Osteoblast (primary cell): Measurements from ENCODE around the gene SNRPF. TPM values are rescaled to one million over a fixed set of nuclear protein-coding genes. Genes with fewer than 3 reads are reported as not detected.

Experiments
- DNase-seq: peaks from one replicate; pipeline ENCODE4 v3.0.0; 2011; ENCODE audit warnings: low spot score, mixed read lengths; ENCODE audit not compliant: insufficient read length; ENCODE audit errors: missing footprints
- H2AFZ ChIP-seq: 2 replicates; pipeline ENCODE4 v1.6.0; 2011; ENCODE audit warnings: mild to moderate bottlenecking, low read length
- H3K27ac ChIP-seq: 2 replicates; pipeline ENCODE4 v1.5.1; 2011; ENCODE audit warnings: mild to moderate bottlenecking, low read depth, low read length, moderate library complexity
- H3K27me3 ChIP-seq: 2 replicates; pipeline ENCODE4 v1.6.0; 2012; ENCODE audit warnings: mild to moderate bottlenecking, control low read depth, inconsistent platforms, low read length, moderate library complexity; ENCODE audit not compliant: insufficient read depth
- H3K36me3 ChIP-seq: 2 replicates; pipeline ENCODE4 v1.5.1; 2011; ENCODE audit warnings: mild to moderate bottlenecking, low read length, control low read depth, moderate library complexity; ENCODE audit not compliant: insufficient read depth
- H3K4me1 ChIP-seq: 2 replicates; pipeline ENCODE4 v1.5.1; 2011; ENCODE audit warnings: mild to moderate bottlenecking, low read length, control low read depth, moderate library complexity; ENCODE audit not compliant: insufficient read depth
- H3K4me2 ChIP-seq: 2 replicates; pipeline ENCODE4 v1.6.0; 2011; ENCODE audit warnings: mild to moderate bottlenecking, low read length; ENCODE audit not compliant: insufficient read depth
- H3K4me3 ChIP-seq: fragments of 200-600 bp; sonication (generic); 3 replicates; pipeline ENCODE4 v1.5.1; 2012; ENCODE audit warnings: mild to moderate bottlenecking, low read length, inconsistent platforms; ENCODE audit not compliant: insufficient read depth
- H3K79me2 ChIP-seq: 2 replicates; pipeline ENCODE4 v1.6.0; 2012; ENCODE audit warnings: mild to moderate bottlenecking, low read length, control low read depth, inconsistent platforms; ENCODE audit not compliant: insufficient read depth
- H3K9me3 ChIP-seq: 2 replicates; pipeline ENCODE4 v1.5.1; 2011; ENCODE audit warnings: low read depth, low read length, control low read depth
- H4K20me1 ChIP-seq: 2 replicates; pipeline ENCODE4 v1.6.0; 2012; ENCODE audit warnings: mild to moderate bottlenecking, low read length, control low read depth; ENCODE audit not compliant: insufficient read depth
- CTCF ChIP-seq: IDR thresholded peaks from 2 replicates; pipeline ENCODE4 v1.5.1; 2011; ENCODE audit warnings: mild to moderate bottlenecking, low read depth, low read length, moderate library complexity; ENCODE audit errors: extremely low read depth
- total RNA-seq: library from RNA; depleted of rRNA; stranded (reverse); fragments of >200 nt; gene quantifications from 2 replicates; pipeline ENCODE4 v1.2.3, GENCODE V29; 2012

The SNRPF gene
- total RNA-seq, 1 donor = 6.2 TPM

- peak; percentile 76 for TF ChIP-seq CTCF
- no peaks in the 10 kb centered on the region for H3K79me2 ChIP-seq
- no peak overlapping the region for H3K4me2 ChIP-seq
Observed at GRCh38 chr12:95815632-95816212, 43.0 kb upstream of the SNRPF start.

DNA sequence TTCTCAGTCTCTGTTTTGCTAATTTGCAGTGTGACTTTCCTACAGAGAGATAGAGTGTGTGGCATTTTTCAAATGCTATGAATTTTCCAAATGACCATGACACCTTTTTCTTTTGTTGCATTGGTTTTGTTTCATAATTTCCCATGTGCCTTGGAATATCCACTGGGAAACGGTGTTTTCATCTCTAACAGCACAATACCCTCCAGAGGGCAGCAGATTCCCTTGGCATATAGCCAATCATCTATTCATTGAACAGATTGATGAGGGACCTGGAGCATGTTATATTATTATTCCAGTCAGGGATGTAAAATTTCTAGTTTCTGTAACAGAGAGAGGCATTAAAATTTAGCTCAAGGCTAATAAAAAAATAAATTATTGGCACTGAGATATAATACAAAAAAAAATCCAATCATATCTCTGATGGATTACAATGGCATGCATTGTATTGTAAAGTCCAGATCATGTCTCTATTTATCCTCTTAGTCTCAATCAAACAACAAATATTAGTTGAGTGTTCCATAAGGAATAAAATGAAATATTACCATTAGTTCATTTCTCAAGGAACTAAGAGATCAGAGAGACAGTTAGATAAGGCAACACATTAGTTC, 38.6 kb upstream of the SNRPF start:
- H3K27ac ChIP-seq = no peak overlapping the region
- H3K79me2 ChIP-seq = no peaks in the 10 kb centered on the region
- H3K4me2 ChIP-seq = no peak overlapping the region
- peak; percentile 66 for DNase-seq
- TF ChIP-seq CTCF = peak; percentile 74
- no peaks in the 10 kb centered on the region for H3K36me3 ChIP-seq
- peaks cover 23% of the 10 kb centered on the region for H3K27me3 ChIP-seq
- H4K20me1 ChIP-seq = no peaks in the 10 kb centered on the region
- H3K4me1 ChIP-seq = no peaks in the 10 kb centered on the region
- H2AFZ ChIP-seq = no peak overlapping the region
- H3K4me3 ChIP-seq = no peak overlapping the region
- H3K9me3 ChIP-seq = no peaks in the 10 kb centered on the region

More at GRCh38 chr12:95815632-95816212, 43.0 kb upstream of the SNRPF start:
- Histone ChIP-seq H3K4me1 (no peaks in the 10 kb centered on the region), H3K36me3 (no peaks in the 10 kb centered on the region), H4K20me1 (no peaks in the 10 kb centered on the region), H2AFZ (no peak overlapping the region), H3K27me3 (no peaks in the 10 kb centered on the region), H3K4me3 (no peak overlapping the region), H3K27ac (no peak overlapping the region), H3K9me3 (no peaks in the 10 kb centered on the region)
- DNase-seq = no peak

GRCh38 chr12:95829395-95829794, 29.4 kb upstream of the SNRPF start:
- Histone ChIP-seq H3K4me2 (no peak overlapping the region), H3K27me3 (peaks cover 52% of the 10 kb centered on the region), H3K27ac (no peak overlapping the region), H3K4me1 (peaks cover 4% of the 10 kb centered on the region), H3K36me3 (no peaks in the 10 kb centered on the region), H3K79me2 (no peaks in the 10 kb centered on the region), H2AFZ (no peak overlapping the region), H3K9me3 (no peaks in the 10 kb centered on the region), H4K20me1 (no peaks in the 10 kb centered on the region), H3K4me3 (no peak overlapping the region)
- no peak for DNase-seq
- TF ChIP-seq CTCF = no peak

DNA sequence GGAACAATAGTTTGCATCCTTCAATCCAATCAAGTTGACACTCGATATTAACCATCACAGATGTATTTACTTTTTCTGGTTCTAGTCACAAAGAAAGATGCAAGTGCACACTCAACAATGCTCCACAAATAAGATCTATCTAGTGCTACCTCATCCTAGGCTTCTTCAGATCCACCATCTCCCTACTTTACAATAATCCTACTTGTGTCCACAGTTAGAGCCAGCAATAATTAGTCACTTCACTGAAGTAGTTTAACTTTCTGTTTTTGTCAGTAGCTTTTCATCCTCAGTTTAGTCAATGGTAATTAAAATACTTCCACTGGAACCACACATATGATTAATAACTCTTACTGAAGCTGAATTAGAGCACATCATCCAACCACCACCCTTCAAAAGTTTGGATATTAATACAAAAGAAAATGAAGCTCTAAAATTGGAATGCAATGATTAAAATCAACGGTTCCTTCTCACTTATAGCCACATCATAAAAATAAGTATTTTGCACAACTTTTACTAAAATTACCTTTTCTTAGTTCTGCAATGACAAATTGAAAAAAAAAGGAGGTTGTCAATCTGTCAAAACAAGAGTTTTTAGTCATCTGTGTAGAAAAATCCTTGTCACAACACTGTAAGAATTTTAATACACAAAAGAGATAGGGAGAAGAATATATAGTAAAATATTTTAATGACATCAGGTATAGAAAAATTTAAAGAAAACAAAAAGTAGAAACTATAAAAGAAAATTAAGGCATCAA, 28.2 kb upstream of the SNRPF start:
- no peak for TF ChIP-seq CTCF
- Histone ChIP-seq H3K36me3 (no peaks in the 10 kb centered on the region), H2AFZ (no peak overlapping the region), H3K27ac (no peak overlapping the region), H4K20me1 (no peaks in the 10 kb centered on the region), H3K9me3 (no peaks in the 10 kb centered on the region), H3K27me3 (peaks cover 52% of the 10 kb centered on the region), H3K79me2 (no peaks in the 10 kb centered on the region), H3K4me2 (no peak overlapping the region), H3K4me3 (no peak overlapping the region), H3K4me1 (peaks cover 4% of the 10 kb centered on the region)
- no peak for DNase-seq
